ENCODE measurements around the gene GFRA4.

The GFRA4 gene

GRCh38 chr20:3654326-3655130 is 8.7 kb downstream of the GFRA4 start:
- no peak for TF ChIP-seq EZH2 (IDR thresholded peaks at IDR 0.05; ENCODE audit: borderline replicate concordance, low read depth, low read length, severe bottlenecking)
- no peak for TF ChIP-seq CTCF (IDR thresholded peaks at IDR 0.05; ENCODE audit: borderline replicate concordance, extremely low read depth, low read length, poor library complexity, severe bottlenecking)
- ATAC-seq (ENCODE audit: insufficient read depth, low read depth) = no peak
- Histone ChIP-seq H4K20me1 (ENCODE audit: insufficient read depth, low read length) (no peaks in the 10 kb centered on the region), H3K9me3 (ENCODE audit: insufficient read depth, low read length, severe bottlenecking) (no peaks in the 10 kb centered on the region), H3K4me1 (ENCODE audit: insufficient read depth, low read length) (no peaks in the 10 kb centered on the region), H2AFZ (ENCODE audit: low read depth, low read length) (no peak overlapping the region), H3K9ac (ENCODE audit: low read depth, low read length) (no peak overlapping the region), H3K4me2 (ENCODE audit: insufficient read depth, low read length) (no peak overlapping the region), H3K27ac (ENCODE audit: low read length) (no peak overlapping the region), H3K36me3 (ENCODE audit: insufficient read depth, low read length) (no peaks in the 10 kb centered on the region), H3K27me3 (ENCODE audit: insufficient read depth, low read length, poor library complexity) (peaks cover 8% of the 10 kb centered on the region), H3K79me2 (ENCODE audit: insufficient read depth, low read length) (no peaks in the 10 kb centered on the region), H3K4me3 (ENCODE audit: low read depth in 1 of 2, low read length in 2 of 2) (no peak overlapping the region)
- DNase-seq = no peak

DNA sequence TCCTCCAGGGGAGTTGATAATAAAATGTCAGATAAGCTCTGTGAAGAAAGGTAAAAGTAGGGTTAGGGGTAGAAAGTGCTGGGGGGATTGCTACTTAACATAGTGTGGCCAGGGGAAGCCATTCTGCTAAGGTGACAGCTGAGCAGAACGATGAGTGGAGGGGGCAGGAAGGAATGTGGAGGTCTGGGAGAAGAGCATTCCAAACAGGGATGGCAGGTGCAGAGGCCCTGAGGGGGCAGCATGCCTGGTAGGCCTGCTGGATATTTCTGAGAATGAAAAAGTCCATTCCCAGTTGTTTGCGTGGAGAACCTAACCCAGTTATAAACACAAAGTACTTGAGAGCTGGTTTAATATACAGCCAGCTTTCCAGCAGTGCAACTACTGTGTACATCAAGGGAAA is 9.3 kb downstream of the GFRA4 start:
- H3K27ac ChIP-seq (ENCODE audit: low read length) = no peak overlapping the region
- ATAC-seq (ENCODE audit: insufficient read depth, low read depth) (no peak), DNase-seq (no peak)
- no peaks in the 10 kb centered on the region for H3K9me3 ChIP-seq (ENCODE audit: insufficient read depth, low read length, severe bottlenecking)
- H3K4me3 ChIP-seq (ENCODE audit: low read depth in 1 of 2, low read length in 2 of 2) = no peak overlapping the region
- no peaks in the 10 kb centered on the region for H4K20me1 ChIP-seq (ENCODE audit: insufficient read depth, low read length)
- no peak overlapping the region for H2AFZ ChIP-seq (ENCODE audit: low read depth, low read length)
- TF ChIP-seq EZH2 (IDR thresholded peaks at IDR 0.05; ENCODE audit: borderline replicate concordance, low read depth, low read length, severe bottlenecking) (no peak), CTCF (IDR thresholded peaks at IDR 0.05; ENCODE audit: borderline replicate concordance, extremely low read depth, low read length, poor library complexity, severe bottlenecking) (no peak)
- H3K79me2 ChIP-seq (ENCODE audit: insufficient read depth, low read length) = no peaks in the 10 kb centered on the region
- H3K9ac ChIP-seq (ENCODE audit: low read depth, low read length) = no peak overlapping the region
- no peaks in the 10 kb centered on the region for H3K36me3 ChIP-seq (ENCODE audit: insufficient read depth, low read length)
- no peak overlapping the region for H3K4me2 ChIP-seq (ENCODE audit: insufficient read depth, low read length)
- no peaks in the 10 kb centered on the region for H3K4me1 ChIP-seq (ENCODE audit: insufficient read depth, low read length)
- H3K27me3 ChIP-seq (ENCODE audit: insufficient read depth, low read length, poor library complexity) = peaks cover 8% of the 10 kb centered on the region

DNA sequence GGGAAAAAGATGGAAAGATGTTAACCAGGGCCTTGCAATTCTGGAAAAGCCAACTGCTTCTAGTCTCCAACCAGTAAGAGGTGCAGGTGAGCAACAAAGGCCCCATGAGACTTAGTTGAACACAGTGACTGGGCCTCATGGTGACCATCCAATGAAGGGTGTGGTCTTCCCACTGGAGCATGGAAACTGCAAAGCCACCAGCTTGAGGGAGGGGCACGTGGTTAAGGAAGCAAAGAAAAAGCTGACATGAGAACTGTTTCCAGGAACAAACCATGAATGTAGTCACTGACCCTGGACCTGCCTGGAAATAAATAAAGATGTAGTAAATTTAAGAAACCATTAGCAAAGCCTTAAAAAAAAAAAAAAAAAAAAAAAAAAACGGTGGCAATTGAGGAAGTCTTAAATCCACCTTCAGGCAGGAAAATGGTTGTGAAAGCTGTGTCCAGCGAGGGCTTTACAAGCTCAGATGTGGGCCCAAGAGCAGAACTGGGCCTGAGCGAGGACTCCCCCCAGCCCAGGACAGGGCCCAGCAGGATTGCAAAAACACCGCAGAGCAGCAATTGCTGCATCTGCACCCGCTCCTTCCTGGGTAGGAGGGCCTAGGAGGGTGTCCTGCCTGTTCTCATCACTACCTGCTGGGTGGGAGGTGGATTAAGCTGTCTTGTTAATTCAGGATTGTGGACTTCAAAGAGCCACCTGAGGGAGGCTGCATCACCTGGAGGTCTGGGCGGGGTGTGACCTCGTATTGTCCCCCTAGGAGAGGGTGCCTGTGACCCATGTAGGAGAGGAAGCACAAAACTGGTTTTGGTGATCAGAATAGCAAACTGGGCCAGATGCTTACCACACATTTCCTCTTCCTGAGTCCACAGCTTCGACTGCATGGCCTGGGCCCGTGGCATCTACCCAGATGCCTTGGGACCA is 10.3 kb downstream of the GFRA4 start:
- Histone ChIP-seq H2AFZ (ENCODE audit: low read depth, low read length) (no peak overlapping the region), H3K9me3 (ENCODE audit: insufficient read depth, low read length, severe bottlenecking) (no peaks in the 10 kb centered on the region), H3K4me1 (ENCODE audit: insufficient read depth, low read length) (no peaks in the 10 kb centered on the region), H3K27ac (ENCODE audit: low read length) (no peak overlapping the region), H3K36me3 (ENCODE audit: insufficient read depth, low read length) (no peaks in the 10 kb centered on the region), H3K4me2 (ENCODE audit: insufficient read depth, low read length) (no peak overlapping the region), H4K20me1 (ENCODE audit: insufficient read depth, low read length) (no peaks in the 10 kb centered on the region), H3K27me3 (ENCODE audit: insufficient read depth, low read length, poor library complexity) (peaks cover 5% of the 10 kb centered on the region), H3K4me3 (ENCODE audit: low read depth in 1 of 2, low read length in 2 of 2) (no peak overlapping the region), H3K9ac (ENCODE audit: low read depth, low read length) (no peak overlapping the region), H3K79me2 (ENCODE audit: insufficient read depth, low read length) (no peaks in the 10 kb centered on the region)
- TF ChIP-seq EZH2 (IDR thresholded peaks at IDR 0.05; ENCODE audit: borderline replicate concordance, low read depth, low read length, severe bottlenecking) (no peak), CTCF (IDR thresholded peaks at IDR 0.05; ENCODE audit: borderline replicate concordance, extremely low read depth, low read length, poor library complexity, severe bottlenecking) (no peak)
- DNase-seq (no peak), ATAC-seq (ENCODE audit: insufficient read depth, low read depth) (no peak)

Data from DND-41 (cell line).